Lung (tissue), 12 donors: Measurements from ENCODE around the gene TRIM65. TPM values are rescaled to one million over a fixed set of nuclear protein-coding genes. Genes with fewer than 3 reads are reported as not detected.

ENCODE experiments used
- ATAC-seq: fragments of 200-7000 bp; cut with Tn5 transposase; one replicate; pipeline ENCODE4 v1.9.1; 2020; ENCODE audit warnings: moderate number of reproducible peaks; ENCODE audit not compliant: insufficient read depth, low FRiP score
- DNase-seq, 3 donors: peaks; one replicate each; pipeline ENCODE4 v3.0.0-alpha.2; 2013 to 2017
- H3K27ac ChIP-seq, 2 donors: one replicate each; pipeline ENCODE4 v1.5.1; 2013; ENCODE audit warnings: mild to moderate bottlenecking in 2 of 2, moderate library complexity in 2 of 2, control low read depth in 1 of 2, inconsistent platforms in 1 of 2, low read depth in 1 of 2, low read length in 1 of 2
- H3K27me3 ChIP-seq, 3 donors: one replicate each; pipeline ENCODE4 v1.5.1; 2013; ENCODE audit warnings: low read length in 2 of 3; ENCODE audit not compliant: control insufficient read depth in 3 of 3, insufficient read depth in 3 of 3
- H3K36me3 ChIP-seq, 4 donors: one replicate each; pipeline ENCODE4 v1.5.1; 2013; ENCODE audit warnings: low read length in 4 of 4, mild to moderate bottlenecking in 1 of 4, moderate library complexity in 1 of 4; ENCODE audit not compliant: control insufficient read depth in 4 of 4, insufficient read depth in 4 of 4
- H3K4me1 ChIP-seq, 5 donors: one replicate each; pipeline ENCODE4 v1.5.1; 2013; ENCODE audit warnings: low read length in 5 of 5, mild to moderate bottlenecking in 2 of 5, moderate library complexity in 1 of 5; ENCODE audit not compliant: control insufficient read depth in 5 of 5, insufficient read depth in 5 of 5
- H3K4me3 ChIP-seq: one replicate; pipeline ENCODE4 v1.5.1; 2013; ENCODE audit warnings: mild to moderate bottlenecking, control low read depth, moderate library complexity
- H3K9ac ChIP-seq, 2 donors: one replicate each; pipeline ENCODE4 v1.5.1; 2013; ENCODE audit warnings: low read length in 2 of 2, control low read depth in 1 of 2; ENCODE audit not compliant: insufficient read depth in 1 of 2
- H3K9me3 ChIP-seq, 4 donors: one replicate each; pipeline ENCODE4 v1.5.1; 2013; ENCODE audit warnings: low read length in 3 of 4, mild to moderate bottlenecking in 1 of 4, moderate library complexity in 1 of 4; ENCODE audit not compliant: control insufficient read depth in 4 of 4, insufficient read depth in 3 of 4
- WGBS, 2 donors: extraction: QIAGEN DNeasy Blood & Tissue Kit; methylation state at CpG; one replicate each; pipeline ENCODE4 v1.1.7; 2013; 5-methylcytosine and 5-hydroxymethylcytosine counted together
- polyA plus RNA-seq, 2 donors: library from polyadenylated mRNA; stranded (reverse); fragments of 200-250 nt; gene quantifications; one replicate each; pipeline ENCODE4 v1.2.1, GENCODE V29; 2013
- total RNA-seq, 2 donors: library from RNA; depleted of rRNA in 1 of 2; stranded (reverse); fragments of >200 nt in 1 of 2; gene quantifications; one replicate each; pipeline ENCODE4 v1.2.1, GENCODE V29; 2014 to 2021
- TF ChIP-seq, protein P1 (sequence below): IDR thresholded peaks from 2 replicates; pipeline ENCODE4 v1.5.1; 2012; ENCODE audit warnings: mild to moderate bottlenecking; ENCODE audit errors: control extremely low read depth, extremely low read depth
- donor health status: control.
- donor health status: control.
- donor health status: Bipolar disorder and iron deficiency.
- donor health status: healthy.
- donor health status: DM: yes; HTN: yes; CAD: no.

Gene TRIM65
- total and polyA plus RNA-seq, 4 donors: 12.7 to 32.9 (median 21.2) TPM

DNA sequence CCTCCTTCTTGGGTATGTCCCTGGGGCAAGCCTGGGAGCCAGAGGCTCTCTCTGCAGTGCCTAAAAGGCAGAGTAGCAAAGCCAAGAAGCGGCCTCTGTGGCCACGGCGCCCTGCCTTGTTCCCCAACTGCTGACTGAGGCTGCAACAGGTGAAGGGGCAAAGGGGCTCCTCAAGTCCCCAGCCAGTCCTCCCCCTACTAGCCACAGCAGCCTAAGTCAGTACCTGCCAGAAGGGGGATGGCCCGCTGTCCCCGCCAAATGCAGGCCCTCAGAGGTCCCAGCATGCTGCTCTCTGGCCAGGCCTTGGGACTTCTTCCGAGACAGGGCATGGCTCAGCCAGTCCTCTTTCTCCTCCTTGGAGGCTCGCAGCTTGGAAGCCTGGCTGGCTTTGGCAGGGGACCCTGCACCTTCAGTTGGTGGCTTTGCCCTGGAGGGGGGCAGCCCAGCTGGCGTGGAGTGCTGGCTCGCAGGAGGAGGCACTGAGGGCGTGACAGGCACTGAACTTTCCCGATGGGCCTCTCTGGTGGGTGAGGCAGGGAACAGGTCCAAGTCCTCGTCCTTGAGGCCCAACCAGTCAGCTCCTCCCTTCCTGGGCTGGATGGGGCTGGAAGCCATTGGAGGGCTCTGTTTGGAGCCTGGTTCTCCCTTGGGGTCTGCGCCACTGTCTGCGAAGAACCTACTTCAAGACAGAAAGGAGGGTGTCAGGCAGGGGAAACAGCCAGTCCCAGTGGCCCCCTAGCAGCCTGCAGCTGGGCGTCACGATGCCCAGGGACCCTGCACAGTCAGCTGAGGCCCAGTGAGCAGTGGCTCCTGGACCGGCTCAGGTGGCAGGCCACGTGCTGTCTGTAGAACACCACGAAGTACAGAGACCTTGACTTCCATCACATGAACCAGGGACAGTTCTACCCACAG is 26.5 kb upstream of the TRIM65 start:
- H3K4me3 ChIP-seq: no peak overlapping the region
- WGBS, 2 donors: 79 to 85% methylated on average over 19 of the region's 19 CpGs
- no peaks in the 10 kb centered on the region for H3K27me3 ChIP-seq
- no peak overlapping the region for H3K9ac ChIP-seq
- TF ChIP-seq, protein P1, sequence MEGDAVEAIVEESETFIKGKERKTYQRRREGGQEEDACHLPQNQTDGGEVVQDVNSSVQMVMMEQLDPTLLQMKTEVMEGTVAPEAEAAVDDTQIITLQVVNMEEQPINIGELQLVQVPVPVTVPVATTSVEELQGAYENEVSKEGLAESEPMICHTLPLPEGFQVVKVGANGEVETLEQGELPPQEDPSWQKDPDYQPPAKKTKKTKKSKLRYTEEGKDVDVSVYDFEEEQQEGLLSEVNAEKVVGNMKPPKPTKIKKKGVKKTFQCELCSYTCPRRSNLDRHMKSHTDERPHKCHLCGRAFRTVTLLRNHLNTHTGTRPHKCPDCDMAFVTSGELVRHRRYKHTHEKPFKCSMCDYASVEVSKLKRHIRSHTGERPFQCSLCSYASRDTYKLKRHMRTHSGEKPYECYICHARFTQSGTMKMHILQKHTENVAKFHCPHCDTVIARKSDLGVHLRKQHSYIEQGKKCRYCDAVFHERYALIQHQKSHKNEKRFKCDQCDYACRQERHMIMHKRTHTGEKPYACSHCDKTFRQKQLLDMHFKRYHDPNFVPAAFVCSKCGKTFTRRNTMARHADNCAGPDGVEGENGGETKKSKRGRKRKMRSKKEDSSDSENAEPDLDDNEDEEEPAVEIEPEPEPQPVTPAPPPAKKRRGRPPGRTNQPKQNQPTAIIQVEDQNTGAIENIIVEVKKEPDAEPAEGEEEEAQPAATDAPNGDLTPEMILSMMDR: no peak
- no peaks in the 10 kb centered on the region for H3K9me3 ChIP-seq
- no peak overlapping the region for H3K27ac ChIP-seq
- ATAC-seq (no peak), DNase-seq (no peak)
- no peaks in the 10 kb centered on the region for H3K4me1 ChIP-seq
- no peaks in the 10 kb centered on the region for H3K36me3 ChIP-seq

DNA sequence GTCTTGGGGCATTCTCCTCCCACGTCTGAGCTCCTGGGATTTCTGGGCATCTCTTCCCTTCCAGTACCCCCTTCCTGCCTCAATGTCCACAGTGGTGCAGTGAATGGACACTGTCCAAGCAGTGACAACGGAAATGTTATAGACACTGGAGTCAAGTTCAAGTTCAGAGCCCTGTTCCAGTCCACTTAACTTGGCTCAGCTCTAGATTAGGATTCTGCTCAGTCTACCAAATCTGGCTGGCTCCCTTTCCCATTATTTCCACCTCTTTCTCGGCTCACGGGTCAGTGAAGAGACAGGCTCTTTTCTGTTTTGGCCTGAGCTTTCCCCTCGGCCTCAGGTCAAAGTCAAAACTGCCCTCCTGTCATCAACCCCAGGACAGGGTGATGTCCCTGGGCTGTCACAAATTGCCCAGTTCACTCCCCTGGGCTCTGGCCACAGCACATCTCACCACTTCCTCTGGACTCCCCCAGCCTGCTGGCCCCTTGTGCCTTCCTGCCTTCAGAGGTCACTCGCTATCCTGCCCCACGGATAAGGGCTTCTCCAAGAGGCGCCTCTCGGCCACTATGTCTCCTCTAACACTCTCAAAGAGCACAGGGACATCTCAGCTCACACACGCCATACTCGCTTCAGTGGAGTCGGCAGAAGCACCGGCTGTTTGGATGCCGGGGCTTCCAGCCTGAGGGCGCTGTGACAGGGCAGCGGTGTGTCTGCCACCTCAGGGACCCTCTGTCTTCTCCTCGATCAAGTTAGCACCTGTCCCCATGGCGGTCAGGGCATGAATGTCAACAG is 25.6 kb upstream of the TRIM65 start:
- Histone ChIP-seq H3K9me3 (no peaks in the 10 kb centered on the region), H3K9ac (no peak overlapping the region), H3K27ac (no peak overlapping the region), H3K4me3 (no peak overlapping the region), H3K4me1 (no peaks in the 10 kb centered on the region), H3K36me3 (peaks cover 0 to 3% (median 0%) of the 10 kb centered on the region in 4 donors), H3K27me3 (no peaks in the 10 kb centered on the region)
- WGBS, 2 donors: 87 to 90% methylated on average over 18 of the region's 18 CpGs
- no peak for DNase-seq
- TF ChIP-seq, protein P1: no peak
- no peak for ATAC-seq

DNA sequence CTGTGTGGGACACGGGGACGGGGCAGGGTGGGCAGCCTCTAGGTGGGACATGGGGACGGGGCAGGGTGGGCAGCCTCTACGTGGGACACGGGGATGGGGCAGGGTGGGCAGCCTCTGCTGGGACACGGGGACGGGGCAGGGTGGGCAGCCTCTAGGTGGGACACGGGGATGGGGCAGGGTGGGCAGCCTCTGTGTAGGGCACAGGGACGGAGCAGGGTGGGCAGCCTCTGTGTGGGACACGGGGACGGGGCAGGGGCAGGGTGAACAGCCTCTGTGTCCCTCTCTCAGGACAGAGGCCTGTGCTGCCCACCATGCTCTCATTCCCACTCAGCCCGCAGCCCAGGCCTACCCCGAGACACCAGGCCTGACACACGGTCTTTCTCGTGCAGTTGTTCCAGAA is 24.8 kb upstream of the TRIM65 start:
- Histone ChIP-seq H3K27me3 (no peaks in the 10 kb centered on the region), H3K4me3 (no peak overlapping the region), H3K9ac (no peak overlapping the region), H3K27ac (no peak overlapping the region), H3K36me3 (peaks cover 0 to 4% (median 0%) of the 10 kb centered on the region in 4 donors), H3K9me3 (no peaks in the 10 kb centered on the region), H3K4me1 (no peaks in the 10 kb centered on the region)
- DNase-seq (no peak), ATAC-seq (no peak)
- 97% methylated on average over 15 of the region's 15 CpGs for WGBS, 2 donors
- TF ChIP-seq, protein P1: no peak
